GM23338 (cell line): ENCODE results near the gene TPPP3. TPM values are rescaled to one million over a fixed set of nuclear protein-coding genes. Genes with fewer than 3 reads are reported as not detected.

Source experiments
- ATAC-seq: fragments of 200-7000 bp; cut with Tn5 transposase; 3 replicates; pipeline ENCODE4 v1.9.1; 2020
- DNase-seq: peaks from one replicate; pipeline ENCODE4 v3.0.0-alpha.2; 2015; ENCODE audit warnings: low spot score
- H2AFZ ChIP-seq: fragments of 200-600 bp; sonication (generic); 2 replicates; pipeline ENCODE4 v1.8.0; 2016; ENCODE audit warnings: antibody characterized with exemption, mild to moderate bottlenecking, moderate library complexity
- H3F3A ChIP-seq: fragments of 200-600 bp; sonication (generic); replicated peaks from 2 replicates; pipeline ENCODE4 v1.8.0; 2017; ENCODE audit warnings: antibody characterized with exemption, mixed run types, low read depth
- H3K27ac ChIP-seq: fragments of 200-600 bp; sonication (generic); 2 replicates; pipeline ENCODE4 v1.6.1; 2016; ENCODE audit warnings: low read depth
- H3K27me3 ChIP-seq: fragments of 200-600 bp; sonication (generic); 2 replicates; pipeline ENCODE4 v1.8.0; 2016; ENCODE audit warnings: mild to moderate bottlenecking, mixed run types, moderate library complexity; ENCODE audit not compliant: insufficient read depth
- H3K36me3 ChIP-seq: fragments of 200-600 bp; sonication (generic); 2 replicates; pipeline ENCODE4 v1.8.0; 2016; ENCODE audit warnings: mild to moderate bottlenecking; ENCODE audit not compliant: insufficient read depth
- H3K4me1 ChIP-seq: fragments of 200-600 bp; sonication (generic); 2 replicates; pipeline ENCODE4 v1.8.0; 2016; ENCODE audit warnings: mild to moderate bottlenecking, moderate library complexity; ENCODE audit not compliant: insufficient read depth
- H3K4me2 ChIP-seq: fragments of 200-600 bp; sonication (generic); 2 replicates; pipeline ENCODE4 v1.7.1; 2017; ENCODE audit warnings: mixed run types
- H3K4me3 ChIP-seq: fragments of 200-600 bp; sonication (generic); 2 replicates; pipeline ENCODE4 v1.6.1; 2016; ENCODE audit warnings: mixed run types
- H3K79me2 ChIP-seq: fragments of 200-600 bp; sonication (generic); replicated peaks from 2 replicates; pipeline ENCODE4 v1.8.0; 2017; ENCODE audit warnings: mild to moderate bottlenecking; ENCODE audit not compliant: insufficient read depth
- H3K9me2 ChIP-seq: fragments of 200-600 bp; sonication (generic); 2 replicates; pipeline ENCODE4 v1.8.0; 2017; ENCODE audit not compliant: insufficient read depth
- H4K20me1 ChIP-seq: fragments of 200-600 bp; sonication (generic); replicated peaks from 2 replicates; pipeline ENCODE4 v1.8.0; 2017; ENCODE audit warnings: mild to moderate bottlenecking; ENCODE audit not compliant: insufficient read depth
- H3K27ac Mint-ChIP-seq: 2 replicates; pipeline ENCODE4 v1.8.0; 2020; ENCODE audit warnings: inconsistent platforms, mild to moderate bottlenecking, moderate library complexity, mixed read lengths
- H3K27me3 Mint-ChIP-seq: 3 replicates; pipeline ENCODE4 v1.8.0; 2022; ENCODE audit warnings: low read depth, mild to moderate bottlenecking, moderate library complexity, mixed read lengths, inconsistent platforms; ENCODE audit not compliant: insufficient read depth, poor library complexity
- H3K36me3 Mint-ChIP-seq: 3 replicates; pipeline ENCODE4 v1.8.0; 2021; ENCODE audit warnings: low read depth, mild to moderate bottlenecking, inconsistent platforms, moderate library complexity, mixed read lengths
- H3K4me1 Mint-ChIP-seq: 3 replicates; pipeline ENCODE4 v1.8.0; 2020; ENCODE audit warnings: mild to moderate bottlenecking, inconsistent platforms, mixed read lengths
- H3K4me3 Mint-ChIP-seq: 3 replicates; pipeline ENCODE4 v1.8.0; 2021; ENCODE audit warnings: moderate library complexity, mild to moderate bottlenecking, inconsistent platforms, mixed read lengths
- H3K9me3 Mint-ChIP-seq: 3 replicates; pipeline ENCODE4 v1.8.0; 2020; ENCODE audit warnings: moderate library complexity, mild to moderate bottlenecking, inconsistent platforms, mixed read lengths
- CREB1 ChIP-seq: fragments of 250-450 bp; sonication (Bioruptor Pico); IDR thresholded peaks from 2 replicates; pipeline ENCODE4 v1.5.0; 2020; ENCODE audit warnings: low read depth, mild to moderate bottlenecking, moderate library complexity
- CTCF ChIP-seq, 2 experiments: fragments of 200-600 bp in 1 of 2; sonication (generic) in 1 of 2; conservative IDR thresholded peaks; 2 replicates each; pipeline versions ENCODE4 v1.5.1 to v1.6.1; 2016 to 2017; ENCODE audit warnings: antibody characterized with exemption in 2 of 2, low read depth in 2 of 2, mild to moderate bottlenecking in 2 of 2, moderate library complexity in 1 of 2
- EZH2 ChIP-seq: fragments of 200-600 bp; sonication (generic); IDR thresholded peaks from one replicate; pipeline ENCODE4 v1.8.0; 2017; ENCODE audit warnings: antibody characterized with exemption, mild to moderate bottlenecking, low read depth; ENCODE audit not compliant: unreplicated experiment
- EZH2phosphoT487 ChIP-seq: fragments of 200-600 bp; sonication (generic); IDR thresholded peaks from one replicate; pipeline ENCODE4 v1.8.1; 2018; ENCODE audit warnings: antibody characterized with exemption; ENCODE audit not compliant: unreplicated experiment
- JUNB ChIP-seq: IDR thresholded peaks from one replicate; pipeline ENCODE4 v1.6.1; 2016; ENCODE audit warnings: antibody characterized with exemption; ENCODE audit not compliant: unreplicated experiment
- NANOG ChIP-seq: IDR thresholded peaks from 2 replicates; pipeline ENCODE4 v1.6.1; 2016; ENCODE audit warnings: antibody characterized with exemption, borderline replicate concordance
- POLR2AphosphoS5 ChIP-seq: IDR thresholded peaks from 2 replicates; pipeline ENCODE4 v1.6.1; 2016; ENCODE audit warnings: antibody characterized with exemption, low read depth
- STAT1 ChIP-seq: IDR thresholded peaks from one replicate; pipeline ENCODE4 v1.6.1; 2016; ENCODE audit warnings: antibody characterized with exemption; ENCODE audit not compliant: unreplicated experiment
- ZNF114 ChIP-seq: fragments of 250-450 bp; sonication (Bioruptor Pico); IDR thresholded peaks from 2 replicates; pipeline ENCODE4 v1.5.0; 2020; ENCODE audit warnings: mild to moderate bottlenecking, moderate library complexity
- ZNF331 ChIP-seq: fragments of 250-450 bp; sonication (Bioruptor Pico); IDR thresholded peaks from 2 replicates; pipeline ENCODE4 v1.5.0; 2020; ENCODE audit warnings: low read depth, mild to moderate bottlenecking, moderate library complexity
- polyA plus RNA-seq: library from polyadenylated mRNA; unstranded; fragments of >200 nt; fragmentation: Nextera tagmentation; extraction: Ambion mirVana; gene quantifications from 2 replicates; pipeline ENCODE4 v1.2.1, GENCODE V29; 2016
- total RNA-seq: library from RNA; depleted of rRNA; stranded (reverse); fragments of >200 nt; shearing (Covaris generic); gene quantifications from 2 replicates; pipeline ENCODE4 v1.2.3, GENCODE V29; 2014
- TF ChIP-seq, protein P1 (sequence below): IDR thresholded peaks from 2 replicates; pipeline ENCODE4 v1.6.1; 2016; ENCODE audit warnings: antibody characterized with exemption
- TF ChIP-seq, protein P2 (sequence below): fragments of 250-450 bp; sonication (Bioruptor Pico); IDR thresholded peaks from 2 replicates; pipeline ENCODE4 v1.5.0; 2020; ENCODE audit warnings: mild to moderate bottlenecking, moderate library complexity
- TF ChIP-seq, protein P3 (sequence below): IDR thresholded peaks from one replicate; pipeline ENCODE4 v1.6.1; 2018; ENCODE audit warnings: antibody characterized with exemption; ENCODE audit not compliant: unreplicated experiment

Gene TPPP3
- total and polyA plus RNA-seq, 2 experiments from 2014 or later = 0.26 to 0.28 TPM

DNA sequence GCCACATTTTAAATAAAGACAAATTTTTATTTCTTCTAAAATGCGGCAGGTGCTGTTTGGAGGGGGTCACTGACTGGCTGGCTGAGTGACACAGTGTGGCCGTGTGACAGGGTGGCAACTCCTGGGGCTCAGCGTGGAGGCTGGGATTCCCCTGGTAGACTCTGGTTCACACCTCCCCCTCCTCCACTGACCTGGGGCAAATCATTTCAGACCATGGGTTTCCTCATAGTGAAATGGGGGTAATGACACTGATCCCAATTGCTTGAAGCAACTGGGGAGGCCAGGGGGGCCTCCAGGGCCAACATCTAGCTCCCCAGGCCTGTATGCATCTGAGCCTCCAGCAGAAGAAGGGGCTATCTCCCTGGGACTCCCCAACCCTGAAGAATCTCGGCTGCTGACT lies 44.2 kb upstream of the TPPP3 start:
- Mint-ChIP-seq H3K4me1 (peaks cover 21% of the 10 kb centered on the region), H3K27ac (no peak overlapping the region), H3K4me3 (no peak overlapping the region), H3K9me3 (peaks cover under 1% of the 10 kb centered on the region; the same call in 1 of the 3 replicates), H3K27me3 (peaks cover 16% of the 10 kb centered on the region), H3K36me3 (peaks cover 16% of the 10 kb centered on the region)
- Histone ChIP-seq H3K27me3 (no peaks in the 10 kb centered on the region), H3K79me2 (no peaks in the 10 kb centered on the region), H2AFZ (no peak overlapping the region), H3K27ac (no peak overlapping the region), H3K4me2 (no peak overlapping the region), H3K9me2 (no peaks in the 10 kb centered on the region), H3K36me3 (peaks cover 3% of the 10 kb centered on the region; the same call in 1 of the 2 replicates), H3F3A (no peaks in the 10 kb centered on the region), H3K4me3 (no peak overlapping the region), H3K4me1 (peaks cover 6% of the 10 kb centered on the region; the same call in 1 of the 2 replicates), H4K20me1 (no peaks in the 10 kb centered on the region)
- ATAC-seq (no peak), DNase-seq (no peak)
- TF ChIP-seq ZNF331 (CRISPR knock-in tag) (no peak), NANOG (no peak), CTCF (conservative IDR thresholded peaks at IDR 0.05; ENCODE audit: low read depth in 2 of 2) (no peak), POLR2AphosphoS5 (no peak), EZH2phosphoT487 (no peak), STAT1 (no peak), JUNB (no peak), ZNF114 (no peak), EZH2 (no peak), CREB1 (no peak)
- TF ChIP-seq, protein P1, sequence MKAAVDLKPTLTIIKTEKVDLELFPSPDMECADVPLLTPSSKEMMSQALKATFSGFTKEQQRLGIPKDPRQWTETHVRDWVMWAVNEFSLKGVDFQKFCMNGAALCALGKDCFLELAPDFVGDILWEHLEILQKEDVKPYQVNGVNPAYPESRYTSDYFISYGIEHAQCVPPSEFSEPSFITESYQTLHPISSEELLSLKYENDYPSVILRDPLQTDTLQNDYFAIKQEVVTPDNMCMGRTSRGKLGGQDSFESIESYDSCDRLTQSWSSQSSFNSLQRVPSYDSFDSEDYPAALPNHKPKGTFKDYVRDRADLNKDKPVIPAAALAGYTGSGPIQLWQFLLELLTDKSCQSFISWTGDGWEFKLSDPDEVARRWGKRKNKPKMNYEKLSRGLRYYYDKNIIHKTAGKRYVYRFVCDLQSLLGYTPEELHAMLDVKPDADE = no peak
- TF ChIP-seq, protein P2, sequence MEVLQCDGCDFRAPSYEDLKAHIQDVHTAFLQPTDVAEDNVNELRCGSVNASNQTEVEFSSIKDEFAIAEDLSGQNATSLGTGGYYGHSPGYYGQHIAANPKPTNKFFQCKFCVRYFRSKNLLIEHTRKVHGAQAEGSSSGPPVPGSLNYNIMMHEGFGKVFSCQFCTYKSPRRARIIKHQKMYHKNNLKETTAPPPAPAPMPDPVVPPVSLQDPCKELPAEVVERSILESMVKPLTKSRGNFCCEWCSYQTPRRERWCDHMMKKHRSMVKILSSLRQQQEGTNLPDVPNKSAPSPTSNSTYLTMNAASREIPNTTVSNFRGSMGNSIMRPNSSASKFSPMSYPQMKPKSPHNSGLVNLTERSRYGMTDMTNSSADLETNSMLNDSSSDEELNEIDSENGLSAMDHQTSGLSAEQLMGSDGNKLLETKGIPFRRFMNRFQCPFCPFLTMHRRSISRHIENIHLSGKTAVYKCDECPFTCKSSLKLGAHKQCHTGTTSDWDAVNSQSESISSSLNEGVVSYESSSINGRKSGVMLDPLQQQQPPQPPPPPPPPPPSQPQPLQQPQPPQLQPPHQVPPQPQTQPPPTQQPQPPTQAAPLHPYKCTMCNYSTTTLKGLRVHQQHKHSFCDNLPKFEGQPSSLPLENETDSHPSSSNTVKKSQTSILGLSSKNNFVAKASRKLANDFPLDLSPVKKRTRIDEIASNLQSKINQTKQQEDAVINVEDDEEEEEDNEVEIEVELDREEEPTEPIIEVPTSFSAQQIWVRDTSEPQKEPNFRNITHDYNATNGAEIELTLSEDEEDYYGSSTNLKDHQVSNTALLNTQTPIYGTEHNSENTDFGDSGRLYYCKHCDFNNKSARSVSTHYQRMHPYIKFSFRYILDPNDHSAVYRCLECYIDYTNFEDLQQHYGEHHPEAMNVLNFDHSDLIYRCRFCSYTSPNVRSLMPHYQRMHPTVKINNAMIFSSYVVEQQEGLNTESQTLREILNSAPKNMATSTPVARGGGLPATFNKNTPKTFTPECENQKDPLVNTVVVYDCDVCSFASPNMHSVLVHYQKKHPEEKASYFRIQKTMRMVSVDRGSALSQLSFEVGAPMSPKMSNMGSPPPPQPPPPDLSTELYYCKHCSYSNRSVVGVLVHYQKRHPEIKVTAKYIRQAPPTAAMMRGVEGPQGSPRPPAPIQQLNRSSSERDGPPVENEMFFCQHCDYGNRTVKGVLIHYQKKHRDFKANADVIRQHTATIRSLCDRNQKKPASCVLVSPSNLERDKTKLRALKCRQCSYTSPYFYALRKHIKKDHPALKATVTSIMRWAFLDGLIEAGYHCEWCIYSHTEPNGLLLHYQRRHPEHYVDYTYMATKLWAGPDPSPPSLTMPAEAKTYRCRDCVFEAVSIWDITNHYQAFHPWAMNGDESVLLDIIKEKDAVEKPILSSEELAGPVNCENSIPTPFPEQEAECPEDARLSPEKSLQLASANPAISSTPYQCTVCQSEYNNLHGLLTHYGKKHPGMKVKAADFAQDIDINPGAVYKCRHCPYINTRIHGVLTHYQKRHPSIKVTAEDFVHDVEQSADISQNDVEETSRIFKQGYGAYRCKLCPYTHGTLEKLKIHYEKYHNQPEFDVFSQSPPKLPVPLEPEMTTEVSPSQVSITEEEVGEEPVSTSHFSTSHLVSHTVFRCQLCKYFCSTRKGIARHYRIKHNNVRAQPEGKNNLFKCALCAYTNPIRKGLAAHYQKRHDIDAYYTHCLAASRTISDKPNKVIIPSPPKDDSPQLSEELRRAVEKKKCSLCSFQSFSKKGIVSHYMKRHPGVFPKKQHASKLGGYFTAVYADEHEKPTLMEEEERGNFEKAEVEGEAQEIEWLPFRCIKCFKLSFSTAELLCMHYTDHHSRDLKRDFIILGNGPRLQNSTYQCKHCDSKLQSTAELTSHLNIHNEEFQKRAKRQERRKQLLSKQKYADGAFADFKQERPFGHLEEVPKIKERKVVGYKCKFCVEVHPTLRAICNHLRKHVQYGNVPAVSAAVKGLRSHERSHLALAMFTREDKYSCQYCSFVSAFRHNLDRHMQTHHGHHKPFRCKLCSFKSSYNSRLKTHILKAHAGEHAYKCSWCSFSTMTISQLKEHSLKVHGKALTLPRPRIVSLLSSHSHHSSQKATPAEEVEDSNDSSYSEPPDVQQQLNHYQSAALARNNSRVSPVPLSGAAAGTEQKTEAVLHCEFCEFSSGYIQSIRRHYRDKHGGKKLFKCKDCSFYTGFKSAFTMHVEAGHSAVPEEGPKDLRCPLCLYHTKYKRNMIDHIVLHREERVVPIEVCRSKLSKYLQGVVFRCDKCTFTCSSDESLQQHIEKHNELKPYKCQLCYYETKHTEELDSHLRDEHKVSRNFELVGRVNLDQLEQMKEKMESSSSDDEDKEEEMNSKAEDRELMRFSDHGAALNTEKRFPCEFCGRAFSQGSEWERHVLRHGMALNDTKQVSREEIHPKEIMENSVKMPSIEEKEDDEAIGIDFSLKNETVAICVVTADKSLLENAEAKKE (CRISPR knock-in tag) = no peak
- TF ChIP-seq, protein P3, sequence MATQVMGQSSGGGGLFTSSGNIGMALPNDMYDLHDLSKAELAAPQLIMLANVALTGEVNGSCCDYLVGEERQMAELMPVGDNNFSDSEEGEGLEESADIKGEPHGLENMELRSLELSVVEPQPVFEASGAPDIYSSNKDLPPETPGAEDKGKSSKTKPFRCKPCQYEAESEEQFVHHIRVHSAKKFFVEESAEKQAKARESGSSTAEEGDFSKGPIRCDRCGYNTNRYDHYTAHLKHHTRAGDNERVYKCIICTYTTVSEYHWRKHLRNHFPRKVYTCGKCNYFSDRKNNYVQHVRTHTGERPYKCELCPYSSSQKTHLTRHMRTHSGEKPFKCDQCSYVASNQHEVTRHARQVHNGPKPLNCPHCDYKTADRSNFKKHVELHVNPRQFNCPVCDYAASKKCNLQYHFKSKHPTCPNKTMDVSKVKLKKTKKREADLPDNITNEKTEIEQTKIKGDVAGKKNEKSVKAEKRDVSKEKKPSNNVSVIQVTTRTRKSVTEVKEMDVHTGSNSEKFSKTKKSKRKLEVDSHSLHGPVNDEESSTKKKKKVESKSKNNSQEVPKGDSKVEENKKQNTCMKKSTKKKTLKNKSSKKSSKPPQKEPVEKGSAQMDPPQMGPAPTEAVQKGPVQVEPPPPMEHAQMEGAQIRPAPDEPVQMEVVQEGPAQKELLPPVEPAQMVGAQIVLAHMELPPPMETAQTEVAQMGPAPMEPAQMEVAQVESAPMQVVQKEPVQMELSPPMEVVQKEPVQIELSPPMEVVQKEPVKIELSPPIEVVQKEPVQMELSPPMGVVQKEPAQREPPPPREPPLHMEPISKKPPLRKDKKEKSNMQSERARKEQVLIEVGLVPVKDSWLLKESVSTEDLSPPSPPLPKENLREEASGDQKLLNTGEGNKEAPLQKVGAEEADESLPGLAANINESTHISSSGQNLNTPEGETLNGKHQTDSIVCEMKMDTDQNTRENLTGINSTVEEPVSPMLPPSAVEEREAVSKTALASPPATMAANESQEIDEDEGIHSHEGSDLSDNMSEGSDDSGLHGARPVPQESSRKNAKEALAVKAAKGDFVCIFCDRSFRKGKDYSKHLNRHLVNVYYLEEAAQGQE = no peak
